IPS-18a (cell line): ENCODE measurements around the gene GAGE2A.

Experiments used
- H3K27ac ChIP-seq: one replicate; pipeline ENCODE4 v1.5.1; 2013; ENCODE audit warnings: low read length
- H3K27me3 ChIP-seq: one replicate; pipeline ENCODE4 v1.6.1; 2013; ENCODE audit warnings: mild to moderate bottlenecking, low read length; ENCODE audit not compliant: control insufficient read depth, insufficient read depth
- H3K36me3 ChIP-seq: one replicate; pipeline ENCODE4 v1.6.1; 2013; ENCODE audit warnings: low read depth, low read length; ENCODE audit not compliant: control insufficient read depth
- H3K4me1 ChIP-seq: one replicate; pipeline ENCODE4 v1.6.1; 2013; ENCODE audit warnings: low read depth, low read length; ENCODE audit not compliant: control insufficient read depth
- H3K4me3 ChIP-seq: one replicate; pipeline ENCODE4 v1.5.1; 2013; ENCODE audit warnings: low read length
- H3K9ac ChIP-seq: one replicate; pipeline ENCODE4 v1.6.1; 2013; ENCODE audit warnings: mild to moderate bottlenecking, low read length, moderate library complexity
- H3K9me3 ChIP-seq: one replicate; pipeline ENCODE4 v1.6.1; 2013; ENCODE audit warnings: low read depth, low read length; ENCODE audit not compliant: control insufficient read depth

Gene GAGE2A

GRCh38 chrX:49610718-49611310 is 21.5 kb downstream of the GAGE2A start:
- Histone ChIP-seq H3K27ac (no peak overlapping the region), H3K4me3 (no peak overlapping the region), H3K36me3 (no peaks in the 10 kb centered on the region), H3K9ac (no peak overlapping the region), H3K4me1 (no peaks in the 10 kb centered on the region), H3K9me3 (peaks cover 14% of the 10 kb centered on the region), H3K27me3 (no peaks in the 10 kb centered on the region)

- Histone ChIP-seq H3K27me3 (no peaks in the 10 kb centered on the region), H3K36me3 (no peaks in the 10 kb centered on the region), H3K4me3 (no peak overlapping the region), H3K4me1 (no peaks in the 10 kb centered on the region), H3K9me3 (peaks cover 5% of the 10 kb centered on the region), H3K27ac (no peak overlapping the region), H3K9ac (no peak overlapping the region)
These were observed 29.3 kb downstream of the GAGE2A start for GRCh38 chrX:49618574-49618973.

- H3K27ac ChIP-seq, result no peak overlapping the region
- no peaks in the 10 kb centered on the region for H3K4me1 ChIP-seq
- H3K27me3 ChIP-seq, result no peaks in the 10 kb centered on the region
- H3K9ac ChIP-seq, result no peak overlapping the region
- no peak overlapping the region for H3K4me3 ChIP-seq
- H3K36me3 ChIP-seq, result no peaks in the 10 kb centered on the region
- peaks cover 17% of the 10 kb centered on the region for H3K9me3 ChIP-seq
These were observed 37.9 kb downstream of the GAGE2A start for GRCh38 chrX:49627086-49627777.

GRCh38 chrX:49644991-49645637 is 55.8 kb downstream of the GAGE2A start:
- Histone ChIP-seq H3K36me3 (no peaks in the 10 kb centered on the region), H3K9ac (no peak overlapping the region), H3K27me3 (no peaks in the 10 kb centered on the region), H3K4me3 (no peak overlapping the region), H3K9me3 (peaks cover 16% of the 10 kb centered on the region), H3K4me1 (no peaks in the 10 kb centered on the region), H3K27ac (no peak overlapping the region)
